ENCODE results near the gene SRGN. TPM values are rescaled to one million over a fixed set of nuclear protein-coding genes. Genes with fewer than 3 reads are reported as not detected.
A peak's percentile ranks its signal among the peaks of the same experiment; 100 is the strongest.

The SRGN gene
- total RNA-seq, 2 experiments from 2014 or later = 279 to 292 TPM

DNA sequence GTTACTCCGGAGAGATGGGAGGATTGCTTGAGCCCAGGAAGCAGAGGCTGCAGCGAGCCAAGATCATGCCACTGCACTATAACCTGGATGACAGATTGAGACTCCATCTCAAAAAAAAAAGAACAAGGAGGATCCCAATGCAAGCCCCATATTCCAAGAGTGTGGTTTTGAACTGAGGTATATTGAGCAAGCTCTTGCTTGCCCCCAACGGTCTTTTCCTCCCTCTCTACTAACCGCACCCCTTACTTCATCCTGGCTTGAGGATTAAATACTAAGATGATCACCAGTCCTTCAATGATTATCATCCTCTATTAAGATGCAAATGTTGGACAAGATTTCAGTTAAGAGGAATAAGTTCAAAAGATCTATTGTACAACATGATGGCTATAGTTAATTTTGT lies 12.5 kb upstream of the SRGN start:
- Mint-ChIP-seq H3K27me3 (no peaks in the 10 kb centered on the region), H3K36me3 (ENCODE audit: low read depth) (no peaks in the 10 kb centered on the region), H3K27ac (no peak overlapping the region), H3K4me3 (no peak overlapping the region), H3K9me3 (no peaks in the 10 kb centered on the region), H3K4me1 (ENCODE audit: low read depth) (peaks cover 12% of the 10 kb centered on the region)
- ChIA-PET CTCF (interaction anchor here (1.0 kb wide), 1 partner anchor 10 kb away, joined by 3 read pairs; no protein-coding TSS in a partner anchor), POLR2A (interaction anchor here (1.0 to 3.2 kb wide), 2 partner anchors 8 to 13 kb away, joined by 5 to 15 read pairs; partner anchors contain the start of gene SRGN)
- TF ChIP-seq, protein P1, sequence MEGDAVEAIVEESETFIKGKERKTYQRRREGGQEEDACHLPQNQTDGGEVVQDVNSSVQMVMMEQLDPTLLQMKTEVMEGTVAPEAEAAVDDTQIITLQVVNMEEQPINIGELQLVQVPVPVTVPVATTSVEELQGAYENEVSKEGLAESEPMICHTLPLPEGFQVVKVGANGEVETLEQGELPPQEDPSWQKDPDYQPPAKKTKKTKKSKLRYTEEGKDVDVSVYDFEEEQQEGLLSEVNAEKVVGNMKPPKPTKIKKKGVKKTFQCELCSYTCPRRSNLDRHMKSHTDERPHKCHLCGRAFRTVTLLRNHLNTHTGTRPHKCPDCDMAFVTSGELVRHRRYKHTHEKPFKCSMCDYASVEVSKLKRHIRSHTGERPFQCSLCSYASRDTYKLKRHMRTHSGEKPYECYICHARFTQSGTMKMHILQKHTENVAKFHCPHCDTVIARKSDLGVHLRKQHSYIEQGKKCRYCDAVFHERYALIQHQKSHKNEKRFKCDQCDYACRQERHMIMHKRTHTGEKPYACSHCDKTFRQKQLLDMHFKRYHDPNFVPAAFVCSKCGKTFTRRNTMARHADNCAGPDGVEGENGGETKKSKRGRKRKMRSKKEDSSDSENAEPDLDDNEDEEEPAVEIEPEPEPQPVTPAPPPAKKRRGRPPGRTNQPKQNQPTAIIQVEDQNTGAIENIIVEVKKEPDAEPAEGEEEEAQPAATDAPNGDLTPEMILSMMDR (IDR thresholded peaks at IDR 0.05) = no peak
- DNase-seq (no peak), ATAC-seq (no peak)
- intact Hi-C loops (cut with micrococcal nuclease) = no loop called here

GRCh38 chr10:69078311-69078710 lies 9.6 kb upstream of the SRGN start:
- TF ChIP-seq, protein P1 (IDR thresholded peaks at IDR 0.05) = no peak
- CTCF ChIA-PET = no interaction called here
- H3K4me1 Mint-ChIP-seq (ENCODE audit: low read depth) = peaks cover 6% of the 10 kb centered on the region

GRCh38 chr10:69080226-69080625 lies 7.7 kb upstream of the SRGN start:
- H3K9me3 Mint-ChIP-seq = no peaks in the 10 kb centered on the region
- CTCF ChIA-PET = interaction anchor here (1.1 to 1.3 kb wide), 2 partner anchors 13 to 15 kb away, joined by 3 to 5 read pairs; no protein-coding TSS in a partner anchor
- POLR2A ChIA-PET = interaction anchor here (0.7 to 1.9 kb wide), 4 partner anchors 10 to 14 kb away, joined by 3 to 5 read pairs (median 4); no protein-coding TSS in a partner anchor
- no peaks in the 10 kb centered on the region for H3K27me3 Mint-ChIP-seq
- no peak for DNase-seq
- no peak overlapping the region for H3K27ac Mint-ChIP-seq
- intact Hi-C loops (cut with micrococcal nuclease) = no loop called here
- peaks cover 4% of the 10 kb centered on the region for H3K4me1 Mint-ChIP-seq (ENCODE audit: low read depth)
- no peaks in the 10 kb centered on the region for H3K36me3 Mint-ChIP-seq (ENCODE audit: low read depth)
- ATAC-seq = no peak
- TF ChIP-seq, protein P1 (IDR thresholded peaks at IDR 0.05) = no peak
- no peak overlapping the region for H3K4me3 Mint-ChIP-seq

More at GRCh38 chr10:69078311-69078710, 9.6 kb upstream of the SRGN start:
- Mint-ChIP-seq H3K27me3 (no peaks in the 10 kb centered on the region), H3K36me3 (ENCODE audit: low read depth) (no peaks in the 10 kb centered on the region), H3K4me3 (no peak overlapping the region), H3K27ac (no peak overlapping the region), H3K9me3 (no peaks in the 10 kb centered on the region)
- intact Hi-C loops (cut with micrococcal nuclease) = no loop called here
- no peak for DNase-seq
- ATAC-seq = no peak
- POLR2A ChIA-PET = no interaction called here

- Mint-ChIP-seq H3K4me1 (ENCODE audit: low read depth) (peaks cover 36% of the 10 kb centered on the region), H3K27ac (peak overlapping the region; percentile 91), H3K36me3 (ENCODE audit: low read depth) (peaks cover 29% of the 10 kb centered on the region), H3K4me3 (peak overlapping the region; percentile 43), H3K27me3 (peaks cover 1% of the 10 kb centered on the region), H3K9me3 (no peaks in the 10 kb centered on the region)
- ChIA-PET POLR2A (interaction anchor here (0.9 to 10.7 kb wide), 5 partner anchors 13 to 86 kb away, joined by 3 to 77 read pairs (median 5); no protein-coding TSS in a partner anchor), CTCF (interaction anchor here (0.9 to 4.4 kb wide), 5 partner anchors 8 to 81 kb away, joined by 3 to 18 read pairs (median 4); no protein-coding TSS in a partner anchor)
- DNase-seq = no peak
- no peak for ATAC-seq
- TF ChIP-seq, protein P1 (IDR thresholded peaks at IDR 0.05) = no peak
- intact Hi-C loops (cut with micrococcal nuclease) = loop anchor here (5.0 kb wide), 1 partner anchor 36 kb away; the partner anchor contains the start of gene VPS26A
These were observed 1.8 kb upstream of the SRGN start for GRCh38 chr10:69086001-69086509.

DNA sequence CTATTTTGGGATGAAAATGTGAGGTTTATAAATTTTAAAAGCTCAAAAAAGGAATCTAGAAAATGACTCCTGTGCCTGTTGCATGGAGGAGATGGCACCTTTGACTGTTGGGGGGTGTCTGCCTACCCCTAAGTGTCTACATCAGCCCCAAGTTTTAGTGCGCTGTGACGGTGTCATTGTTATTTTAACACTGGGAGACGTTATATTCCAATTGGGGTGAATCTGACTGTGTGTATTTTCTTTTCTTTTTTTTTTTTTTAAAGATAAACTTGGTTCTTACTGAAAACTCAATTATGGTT lies 517 bp downstream of the SRGN start:
- H3K9me3 Mint-ChIP-seq = no peaks in the 10 kb centered on the region
- peaks cover 54% of the 10 kb centered on the region for H3K4me1 Mint-ChIP-seq (ENCODE audit: low read depth)
- TF ChIP-seq, protein P1 (IDR thresholded peaks at IDR 0.05) = no peak
- H3K4me3 Mint-ChIP-seq = peak overlapping the region; percentile 98
- H3K36me3 Mint-ChIP-seq (ENCODE audit: low read depth) = peaks cover 45% of the 10 kb centered on the region
- DNase-seq = peak; percentile 42
- ATAC-seq = peak; percentile 7
- H3K27ac Mint-ChIP-seq = peak overlapping the region; percentile 99
- POLR2A ChIA-PET = interaction anchor here (0.6 to 10.7 kb wide), 19 partner anchors 9 to 757 kb away, joined by 3 to 77 read pairs (median 7); partner anchors contain the start of genes DDX21, HNRNPH3, SUPV3L1 and VPS26A
- H3K27me3 Mint-ChIP-seq = peaks cover 1% of the 10 kb centered on the region
- intact Hi-C loops (cut with micrococcal nuclease) = loop anchor here (2.0 to 5.0 kb wide), 2 partner anchors 34 to 92 kb away; partner anchors contain the start of gene VPS26A
- CTCF ChIA-PET = interaction anchor here (1.0 to 2.8 kb wide), 5 partner anchors 24 to 83 kb away, joined by 3 to 8 read pairs (median 5); no protein-coding TSS in a partner anchor
